Measurements from ENCODE around the gene AMELX.

AMELX gene

GRCh38 chrX:11349020-11349419 is 55.8 kb downstream of the AMELX start:
- Histone ChIP-seq H3K4me3 (no peak overlapping the region), H3K9me3 (no peaks in the 10 kb centered on the region), H3K36me3 (no peaks in the 10 kb centered on the region), H3K27me3 (no peaks in the 10 kb centered on the region), H3K27ac (no peak overlapping the region), H3K4me1 (peaks cover 0 to 29% (median 0%) of the 10 kb centered on the region in 4 donors)
- TF ChIP-seq CTCF (IDR thresholded peaks at IDR 0.05) = no peak
- intact Hi-C loops (cut with DNase I; ENCODE audit: low total_unique reads) = no loop called here
- DNase-seq = no peak

- Histone ChIP-seq H3K27ac (peak overlapping the region in 1 of 2 donors; percentile 25), H3K27me3 (no peaks in the 10 kb centered on the region), H3K4me1 (peaks cover 0 to 29% (median 0%) of the 10 kb centered on the region in 4 donors), H3K4me3 (no peak overlapping the region), H3K9me3 (no peaks in the 10 kb centered on the region), H3K36me3 (no peaks in the 10 kb centered on the region)
- no peak for DNase-seq
- intact Hi-C loops (cut with DNase I; ENCODE audit: low total_unique reads) = no loop called here
- no peak for TF ChIP-seq CTCF (IDR thresholded peaks at IDR 0.05)
Measured at GRCh38 chrX:11349661-11350337, 56.6 kb downstream of the AMELX start.

All from tibial artery (tissue), 4 donors.